Mononuclear cell (primary cell): ENCODE results near the gene WDR7. TPM values are rescaled to one million over a fixed set of nuclear protein-coding genes. Genes with fewer than 3 reads are reported as not detected.

Experiments used
- H3K27me3 ChIP-seq: 2 replicates; pipeline ENCODE4 v1.6.0; 2011; ENCODE audit warnings: low read length, control low read depth; ENCODE audit not compliant: insufficient read depth
- H3K4me1 ChIP-seq: 2 replicates; pipeline ENCODE4 v1.5.1; 2011; ENCODE audit warnings: mild to moderate bottlenecking, low read length, control low read depth; ENCODE audit not compliant: insufficient read depth
- H3K4me3 ChIP-seq: 2 replicates; pipeline ENCODE4 v1.5.1; 2011; ENCODE audit warnings: mild to moderate bottlenecking, low read length, moderate library complexity
- H3K9me3 ChIP-seq: 2 replicates; pipeline ENCODE4 v1.5.1; 2011; ENCODE audit warnings: low read depth, mild to moderate bottlenecking, control low read depth, low read length
- total RNA-seq: library from RNA; depleted of rRNA; stranded (reverse); fragments of >200 nt; gene quantifications from one replicate; pipeline ENCODE4 v1.2.3, GENCODE V29; 2012

The WDR7 gene
- 52.7 TPM for total RNA-seq

- peak within 1 kb of the TSS; percentile 70 for H3K4me3 ChIP-seq
- H3K4me1 ChIP-seq: peaks cover 50% of the 10 kb centered on the region
- no peaks in the 10 kb centered on the region for H3K9me3 ChIP-seq
- H3K27me3 ChIP-seq: no peaks in the 10 kb centered on the region
Measured at GRCh38 chr18:56650944-56651770, at the start of gene WDR7. WDR7 (plus strand) TSS chr18:56651359; CDS start chr18:56672516, 21,157 bp downstream.

- no peaks in the 10 kb centered on the region for H3K4me1 ChIP-seq
- no peaks in the 10 kb centered on the region for H3K9me3 ChIP-seq
- H3K4me3 ChIP-seq: no peak overlapping the region
- H3K27me3 ChIP-seq: no peaks in the 10 kb centered on the region
Measured at GRCh38 chr18:56606618-56607017, 44.5 kb upstream of the WDR7 start.

- H3K4me3 ChIP-seq: no peak overlapping the region
- no peaks in the 10 kb centered on the region for H3K9me3 ChIP-seq
- no peaks in the 10 kb centered on the region for H3K4me1 ChIP-seq
- no peaks in the 10 kb centered on the region for H3K27me3 ChIP-seq
Measured at GRCh38 chr18:56615738-56616520, 35.2 kb upstream of the WDR7 start.

GRCh38 chr18:56627991-56628390 is 23.2 kb upstream of the WDR7 start:
- Histone ChIP-seq H3K27me3 (no peaks in the 10 kb centered on the region), H3K9me3 (no peaks in the 10 kb centered on the region), H3K4me1 (peaks cover 4% of the 10 kb centered on the region), H3K4me3 (no peak overlapping the region)

GRCh38 chr18:56632070-56633022 is 18.8 kb upstream of the WDR7 start:
- H3K4me1 ChIP-seq: peaks cover 10% of the 10 kb centered on the region
- no peaks in the 10 kb centered on the region for H3K9me3 ChIP-seq
- no peak overlapping the region for H3K4me3 ChIP-seq
- H3K27me3 ChIP-seq: no peaks in the 10 kb centered on the region

GRCh38 chr18:56635007-56635406 is 16.2 kb upstream of the WDR7 start:
- Histone ChIP-seq H3K27me3 (no peaks in the 10 kb centered on the region), H3K4me3 (no peak overlapping the region), H3K4me1 (peaks cover 19% of the 10 kb centered on the region), H3K9me3 (no peaks in the 10 kb centered on the region)

- peak overlapping the region; percentile 80 for H3K4me3 ChIP-seq
- H3K9me3 ChIP-seq: no peaks in the 10 kb centered on the region
- H3K27me3 ChIP-seq: no peaks in the 10 kb centered on the region
Measured at GRCh38 chr18:56637176-56637575, 14.0 kb upstream of the WDR7 start.

GRCh38 chr18:56637711-56638231 is 13.4 kb upstream of the WDR7 start:
- H3K4me3 ChIP-seq: peak overlapping the region; percentile 80
- H3K4me1 ChIP-seq: peaks cover 16% of the 10 kb centered on the region
- H3K9me3 ChIP-seq: no peaks in the 10 kb centered on the region
- H3K27me3 ChIP-seq: no peaks in the 10 kb centered on the region

More at GRCh38 chr18:56637176-56637575, 14.0 kb upstream of the WDR7 start:
- H3K4me1 ChIP-seq: peaks cover 16% of the 10 kb centered on the region

- peaks cover 16% of the 10 kb centered on the region for H3K4me1 ChIP-seq
- H3K9me3 ChIP-seq: no peaks in the 10 kb centered on the region
- no peaks in the 10 kb centered on the region for H3K27me3 ChIP-seq
- H3K4me3 ChIP-seq: peak within 1 kb of the TSS; percentile 80
Measured at GRCh38 chr18:56638232-56639103, 12.7 kb upstream of the WDR7 start, which contains the start of gene TXNL1. TXNL1 (minus strand) TSS chr18:56638592; CDS start chr18:56638440, 152 bp downstream.

- H3K4me1 ChIP-seq: peaks cover 16% of the 10 kb centered on the region
- H3K27me3 ChIP-seq: no peaks in the 10 kb centered on the region
- H3K4me3 ChIP-seq: peak overlapping the region; percentile 80
- no peaks in the 10 kb centered on the region for H3K9me3 ChIP-seq
Measured at GRCh38 chr18:56639104-56639381, 12.1 kb upstream of the WDR7 start.

- Histone ChIP-seq H3K4me1 (peaks cover 16% of the 10 kb centered on the region), H3K9me3 (no peaks in the 10 kb centered on the region), H3K27me3 (no peaks in the 10 kb centered on the region), H3K4me3 (no peak overlapping the region)
Measured at GRCh38 chr18:56639571-56639970, 11.6 kb upstream of the WDR7 start.

- no peaks in the 10 kb centered on the region for H3K9me3 ChIP-seq
- no peak overlapping the region for H3K4me3 ChIP-seq
- peaks cover 17% of the 10 kb centered on the region for H3K4me1 ChIP-seq
- no peaks in the 10 kb centered on the region for H3K27me3 ChIP-seq
Measured at GRCh38 chr18:56641714-56642337, 9.3 kb upstream of the WDR7 start.

GRCh38 chr18:56643381-56643780 is 7.8 kb upstream of the WDR7 start:
- Histone ChIP-seq H3K4me1 (peaks cover 16% of the 10 kb centered on the region), H3K27me3 (no peaks in the 10 kb centered on the region), H3K9me3 (no peaks in the 10 kb centered on the region), H3K4me3 (no peak overlapping the region)
